ENCODE measurements around the gene FAP.

The FAP gene

DNA sequence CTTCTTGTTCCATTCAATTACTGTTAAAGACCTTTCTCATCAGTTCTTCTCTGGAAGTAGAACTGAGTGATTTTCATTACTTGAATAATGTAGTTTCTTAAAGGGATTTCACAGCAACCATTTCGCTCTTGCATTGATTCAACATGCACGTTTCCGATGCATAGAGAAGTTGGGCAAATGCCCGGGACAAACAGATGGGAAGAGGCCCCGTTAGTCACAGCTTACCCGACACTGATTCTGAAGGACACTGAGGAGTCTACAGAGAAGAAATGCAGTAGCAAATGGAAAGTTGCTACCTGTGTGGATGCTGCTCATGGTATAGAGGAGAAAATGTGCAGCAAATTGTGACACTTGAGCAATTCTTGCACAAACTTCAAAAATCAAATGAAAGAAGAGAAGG lies 58.9 kb downstream of the FAP start:
- no peak for DNase-seq

DNA sequence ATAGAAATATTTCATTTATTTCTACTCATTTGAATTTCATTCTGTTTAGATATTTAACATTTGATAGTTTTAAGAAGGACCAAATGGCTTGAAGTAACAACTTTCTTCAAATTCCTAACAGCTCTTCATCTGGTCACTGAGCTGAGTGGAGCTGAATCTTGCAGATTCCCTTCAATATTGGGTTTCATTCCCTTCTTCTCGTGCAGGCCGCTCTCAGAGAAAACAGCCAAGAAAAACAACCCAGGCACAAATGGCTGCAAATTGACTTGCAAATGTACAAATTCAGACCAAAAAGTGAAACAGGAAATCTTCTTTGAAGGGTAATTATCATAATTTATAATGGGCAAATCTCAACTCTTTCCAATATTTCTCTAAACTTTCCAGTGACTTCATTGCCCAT lies 60.9 kb downstream of the FAP start:
- DNase-seq = no peak

DNA sequence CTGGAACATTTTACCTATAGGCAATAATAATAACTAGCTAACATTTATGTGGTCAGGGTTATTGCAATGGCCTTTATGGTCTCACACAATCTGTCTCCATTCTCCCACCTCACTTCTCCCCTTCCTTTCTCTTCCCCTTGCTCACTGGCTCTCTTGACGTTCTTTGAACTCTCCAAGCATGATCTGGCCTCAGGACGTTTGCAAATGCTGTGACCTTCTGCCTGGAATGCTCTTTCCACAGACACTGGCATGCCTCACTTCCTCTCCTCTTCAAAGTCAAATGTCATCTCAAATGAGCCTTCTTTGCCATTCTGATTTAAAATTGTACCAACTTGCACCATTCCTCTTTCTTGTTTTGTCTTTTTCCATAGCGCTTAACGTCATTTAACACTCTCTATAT lies 65.9 kb downstream of the FAP start:
- no peak for DNase-seq

DNA sequence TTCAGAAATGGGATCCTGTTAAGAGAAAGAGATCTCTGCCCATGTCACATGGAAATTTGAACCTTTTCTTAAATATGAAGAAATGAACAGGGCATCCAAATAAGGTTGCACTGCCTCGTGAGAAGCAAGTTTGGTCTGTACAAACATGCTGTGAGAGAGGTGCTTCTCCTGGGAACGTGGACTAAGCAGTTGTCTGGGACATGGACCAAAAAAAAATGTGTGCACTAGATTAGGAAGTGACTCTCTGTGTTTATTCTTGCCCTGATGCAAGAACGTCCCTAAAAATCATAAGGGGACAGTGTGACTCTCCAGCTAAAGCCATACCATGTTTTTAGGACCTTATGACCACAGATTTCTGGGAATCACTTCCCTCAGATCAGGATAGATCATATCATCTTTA lies 67.5 kb downstream of the FAP start:
- no peak for DNase-seq

DNA sequence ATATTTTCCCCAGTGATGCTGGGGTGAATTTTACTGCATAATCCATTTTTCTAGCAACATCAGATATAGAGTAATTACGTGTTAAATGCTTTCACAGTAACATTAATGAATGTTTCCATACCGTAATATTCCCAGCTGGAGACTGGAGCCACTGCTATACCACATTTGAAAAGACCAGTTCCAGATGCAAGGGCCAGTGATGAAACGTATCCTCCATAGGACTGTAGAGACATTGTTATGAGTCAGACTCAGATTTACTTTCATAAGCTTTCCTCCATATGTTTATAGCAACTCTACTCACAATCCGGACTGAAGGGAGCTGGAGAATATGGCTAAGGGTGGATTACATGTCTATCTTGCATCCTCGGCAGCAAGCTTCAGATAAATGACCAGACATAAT lies 68.5 kb downstream of the FAP start:
- DNase-seq = no peak

DNA sequence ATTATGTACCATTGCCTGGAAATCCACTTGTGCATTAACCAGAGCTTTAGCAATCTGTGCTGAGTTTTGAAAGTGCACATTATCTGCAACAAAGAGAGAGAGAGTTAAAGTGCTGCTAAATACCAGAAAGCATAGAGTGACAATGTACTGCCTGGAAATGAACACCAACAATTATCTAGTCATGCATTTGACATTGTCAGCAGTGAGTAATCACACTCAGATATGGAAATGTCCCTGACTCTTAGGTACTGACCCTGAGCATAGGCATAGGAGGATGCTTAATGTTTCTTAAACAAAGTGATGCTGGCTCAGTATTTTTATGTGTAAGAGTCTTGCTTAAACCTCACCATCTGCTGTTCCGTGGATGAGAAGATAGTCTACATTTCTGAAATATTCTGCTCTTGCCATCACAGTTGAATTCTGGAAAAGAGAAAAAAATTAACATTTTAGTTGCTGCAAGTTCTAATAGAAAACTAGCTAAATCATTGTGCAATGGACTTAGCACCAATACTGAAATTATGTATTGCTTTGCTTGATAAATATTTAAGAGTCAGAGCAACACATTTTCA lies 70.4 kb downstream of the FAP start:
- no peak for DNase-seq

DNA sequence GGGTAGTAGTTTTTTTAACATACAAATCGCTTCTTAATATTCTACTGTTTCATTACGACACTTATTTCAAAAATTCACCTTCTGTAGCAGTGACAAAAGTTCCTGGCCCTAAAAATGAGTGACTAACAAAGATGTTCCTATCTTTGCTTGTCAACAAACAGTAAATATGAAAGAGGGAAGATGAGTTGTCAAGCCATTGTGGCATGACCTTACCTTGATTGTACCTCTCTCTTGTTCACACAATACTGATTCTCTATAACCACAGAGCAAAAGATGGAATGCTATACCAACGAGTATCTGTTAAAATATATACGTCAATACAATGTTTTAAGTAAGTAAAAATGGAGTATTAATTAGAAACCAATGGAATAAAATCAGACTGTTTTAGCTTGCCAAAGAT lies 76.5 kb downstream of the FAP start:
- DNase-seq = no peak

DNA sequence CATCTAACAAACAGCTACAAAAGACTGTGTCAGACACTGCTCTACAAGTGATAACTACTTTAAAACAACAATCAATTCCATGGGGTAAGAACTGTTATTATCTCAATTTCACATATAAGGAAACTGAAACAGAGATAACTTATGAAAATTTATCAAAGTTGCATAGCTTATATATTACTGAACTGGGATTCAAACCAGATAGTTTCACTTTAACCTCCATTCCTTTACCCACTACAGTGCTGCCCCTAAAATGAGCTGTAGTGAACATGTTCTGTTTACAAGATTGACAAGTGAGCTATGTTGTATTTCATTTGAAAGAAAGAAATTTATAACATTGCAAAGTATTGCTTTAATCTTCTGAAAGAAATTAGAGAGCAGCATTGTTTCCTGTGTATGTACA lies 77.1 kb downstream of the FAP start:
- no peak for DNase-seq

DNA sequence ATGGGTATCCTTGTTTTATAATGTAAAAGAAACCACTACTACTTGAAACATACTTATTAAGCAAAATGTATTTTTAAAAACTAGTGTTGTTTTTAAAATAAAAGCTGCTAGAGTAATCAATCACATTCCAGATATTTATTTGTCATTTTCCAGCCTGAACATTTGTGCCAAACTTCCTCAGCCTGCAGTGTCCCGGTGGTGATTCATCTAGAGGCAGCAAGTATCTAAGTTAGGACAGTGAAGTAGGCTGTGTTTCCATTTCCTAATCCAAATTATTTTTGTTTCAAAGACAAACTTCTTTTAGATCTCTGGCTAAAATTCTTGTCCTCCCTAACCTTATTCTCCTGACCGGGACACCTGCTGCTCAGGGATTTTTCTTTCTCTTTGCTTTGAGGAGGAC lies 78.4 kb downstream of the FAP start:
- DNase-seq = no peak

DNA sequence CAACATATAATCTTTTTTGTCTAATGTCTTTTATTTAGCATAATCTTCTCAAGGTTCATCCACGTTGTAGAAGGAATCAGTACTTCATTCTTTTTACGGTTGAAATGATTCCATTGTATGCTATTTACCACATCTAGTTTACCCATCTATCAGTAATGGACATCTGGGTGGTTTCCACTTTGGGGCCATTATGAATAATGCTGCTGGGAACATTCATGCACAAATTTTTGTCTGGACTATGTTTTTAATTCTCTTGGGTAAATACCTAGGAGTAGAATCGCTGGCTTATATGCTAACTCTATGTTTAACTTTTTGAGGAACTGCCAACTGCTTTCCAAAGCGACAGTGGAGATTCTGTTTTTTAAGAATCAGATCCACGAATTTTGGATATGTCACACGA lies 83.8 kb downstream of the FAP start:
- no peak for DNase-seq

DNA sequence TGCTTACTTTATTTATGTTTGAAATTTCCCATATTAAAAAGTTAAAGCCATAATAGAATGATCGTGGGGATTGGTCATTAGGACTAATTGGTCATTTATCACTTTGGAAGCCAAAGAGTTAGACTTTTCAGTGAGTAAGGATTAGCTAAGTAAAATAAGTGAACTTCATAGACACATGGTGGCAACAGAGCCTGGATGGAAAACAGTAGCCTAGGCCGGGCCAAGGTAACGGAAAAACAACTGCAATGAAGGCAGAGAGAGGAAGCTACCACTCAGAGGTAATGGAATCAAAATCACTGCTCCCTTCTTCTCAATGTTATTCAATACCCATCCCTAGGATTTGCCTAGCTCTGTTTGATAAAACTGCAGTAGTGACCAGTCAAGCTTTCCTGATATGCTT lies 87.1 kb downstream of the FAP start:
- DNase-seq = no peak

DNA sequence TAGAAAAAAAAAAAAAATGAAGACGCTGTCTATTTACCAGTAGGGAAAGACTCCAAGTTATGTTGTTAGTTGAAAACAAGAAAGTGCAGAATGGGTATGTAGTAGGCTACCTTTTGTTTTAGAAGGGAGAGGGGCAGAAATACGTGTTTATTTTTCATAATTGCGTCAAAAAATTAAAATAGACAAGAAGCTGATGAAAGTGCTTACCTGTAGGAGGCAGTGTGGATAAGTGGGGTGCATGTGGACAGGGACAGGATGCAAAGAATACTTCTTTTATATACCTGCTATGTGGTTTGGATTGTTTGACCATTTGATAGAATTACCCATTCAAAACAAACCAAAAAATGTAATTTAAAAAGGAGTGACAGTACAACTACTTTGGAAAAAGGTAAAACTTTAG lies 88.2 kb downstream of the FAP start:
- DNase-seq = no peak

DNA sequence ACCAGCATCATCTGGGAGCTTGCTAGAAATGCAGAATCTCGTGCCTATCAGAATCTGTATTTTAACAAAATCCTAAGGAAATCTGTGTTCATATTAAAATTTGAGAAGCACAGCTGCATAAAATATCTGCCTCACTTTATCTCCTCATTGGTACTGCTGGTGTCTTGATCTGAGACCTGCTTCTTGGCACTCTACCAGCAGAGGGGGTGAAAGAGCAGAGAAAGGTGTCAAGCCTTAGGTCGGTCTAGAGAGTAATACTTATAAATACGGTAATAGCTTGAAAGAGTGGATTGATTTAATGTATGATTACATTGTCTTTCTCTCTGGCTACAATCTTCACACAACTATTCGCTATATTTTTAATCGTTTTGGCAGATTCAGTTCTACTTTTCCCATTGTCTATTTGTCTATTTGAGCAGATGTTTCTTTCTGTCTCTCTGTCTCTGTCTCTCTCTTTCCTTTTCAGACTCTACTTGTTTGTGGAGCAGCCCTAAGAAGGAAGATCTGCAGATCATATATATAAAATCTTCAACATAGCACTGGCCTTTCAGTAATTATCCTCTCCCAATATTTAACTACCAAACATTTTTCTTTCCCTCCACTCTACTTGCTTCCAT lies 89.5 kb downstream of the FAP start:
- peak; percentile 55 for DNase-seq

DNA sequence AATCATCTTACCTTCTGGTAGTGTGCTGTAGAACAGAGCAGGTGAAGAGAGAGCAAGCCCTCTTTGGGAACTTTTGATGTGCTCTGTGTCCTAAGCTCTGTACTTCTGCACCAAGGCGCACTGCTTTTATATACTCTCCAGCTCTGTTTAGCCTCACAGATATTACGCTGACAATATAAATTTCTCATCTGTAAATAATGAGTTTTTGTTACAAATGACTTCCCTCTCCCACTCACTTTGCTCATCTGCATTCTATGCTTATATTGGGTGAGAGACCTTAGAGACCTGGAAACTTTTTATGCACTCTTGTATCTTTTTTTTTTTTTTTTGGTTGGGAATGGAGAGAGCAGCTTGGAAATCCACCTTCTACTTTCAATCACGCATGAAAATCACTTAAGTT lies 91.1 kb downstream of the FAP start, which contains the start of gene GCG:
Gene GCG (minus strand): TSS at position 101 of the 400 bp plus-strand sequence. CDS start 3,069 bp downstream, outside the sequence.
- no peak for DNase-seq

DNA sequence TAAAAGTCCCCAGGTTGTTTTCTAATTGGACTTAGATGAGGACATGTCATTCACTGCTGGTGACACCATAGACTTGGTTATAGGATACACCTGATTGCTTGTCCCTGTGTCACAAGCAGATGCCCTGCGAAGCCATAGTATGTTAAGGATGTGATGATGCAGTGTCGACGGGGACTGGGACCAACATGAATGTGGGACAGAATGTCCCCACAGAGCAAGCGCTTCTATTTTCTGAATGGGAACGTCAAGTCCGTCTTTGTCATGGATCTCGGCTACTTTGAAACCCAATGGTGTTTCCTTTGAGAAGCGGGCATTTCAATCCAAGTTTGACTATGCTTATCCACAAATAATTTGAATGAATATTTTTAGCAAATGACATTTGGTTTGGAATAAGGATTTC lies 93.3 kb downstream of the FAP start:
- no peak for DNase-seq

DNA sequence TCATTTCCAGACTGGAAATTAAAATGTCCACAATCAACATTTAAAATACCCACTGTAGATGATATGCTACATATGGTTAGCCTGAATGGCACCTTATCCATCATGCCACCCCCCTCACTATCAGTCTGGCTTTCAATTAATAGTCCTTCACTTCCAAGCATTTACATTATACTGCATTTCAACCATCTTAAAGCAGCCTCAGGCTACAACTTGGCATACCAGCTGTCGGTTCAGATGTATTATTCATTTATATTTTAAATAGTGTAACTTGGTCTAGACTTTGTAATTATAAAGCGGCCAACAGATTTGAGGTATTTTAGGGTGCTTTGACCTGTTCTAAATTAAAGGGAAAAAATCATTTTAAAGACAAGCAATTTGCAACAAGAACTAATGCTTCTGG lies 93.8 kb downstream of the FAP start:
- DNase-seq = no peak

DNA sequence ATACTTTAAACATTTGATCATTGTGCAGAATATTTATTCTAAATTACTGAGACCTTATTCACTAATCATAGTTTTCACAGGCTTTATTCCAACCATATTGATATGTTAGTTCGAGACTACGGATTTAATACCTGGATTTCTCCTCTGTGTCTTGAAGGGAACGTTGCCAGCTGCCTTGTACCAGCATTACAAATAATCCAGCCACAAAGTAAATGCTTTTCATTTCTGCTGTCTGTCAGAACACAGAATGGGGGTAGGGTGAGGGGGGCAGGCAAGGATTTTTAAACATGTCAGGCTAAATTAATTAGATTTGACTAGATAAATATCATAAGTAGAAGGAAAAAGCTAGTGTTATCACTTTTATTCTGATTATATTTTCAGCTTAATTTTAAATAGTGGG lies 94.3 kb downstream of the FAP start:
- DNase-seq = no peak

DNA sequence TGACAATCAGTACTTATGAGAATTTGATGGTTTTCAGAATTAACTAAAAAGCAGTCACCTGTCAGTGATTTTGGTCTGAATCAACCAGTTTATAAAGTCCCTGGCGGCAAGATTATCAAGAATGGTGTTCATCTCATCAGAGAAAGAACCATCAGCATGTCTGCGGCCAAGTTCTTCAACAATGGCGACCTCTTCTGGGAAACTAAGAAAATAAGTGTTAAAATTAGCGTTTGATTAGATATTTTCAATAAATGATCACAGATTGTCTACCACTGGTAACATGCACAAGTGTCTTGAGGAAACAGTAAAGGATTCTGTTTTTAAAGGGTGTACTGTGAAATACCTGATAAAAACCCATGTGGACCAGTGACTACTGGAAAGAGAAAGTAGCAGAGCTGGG lies 99.3 kb downstream of the FAP start:
- DNase-seq = no peak

DNA sequence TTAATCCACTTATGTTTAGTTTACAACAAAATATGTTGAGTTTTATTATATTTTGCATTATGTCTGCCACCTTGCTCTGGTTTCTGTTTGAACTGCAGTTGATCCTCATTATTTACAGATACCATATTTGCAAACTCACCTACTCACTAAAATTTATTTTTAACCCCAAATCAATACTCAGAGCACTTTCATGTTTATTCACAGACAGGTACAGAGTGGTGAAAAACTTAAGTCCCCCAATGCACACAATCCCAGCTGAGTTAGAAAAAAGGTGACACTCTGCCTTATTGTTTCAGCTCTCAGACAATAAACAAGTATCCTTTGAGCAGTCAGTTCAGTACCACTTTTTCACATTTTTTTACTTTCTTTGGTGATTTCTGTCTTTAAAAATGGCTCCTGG lies 104.9 kb downstream of the FAP start:
- DNase-seq = no peak

DNA sequence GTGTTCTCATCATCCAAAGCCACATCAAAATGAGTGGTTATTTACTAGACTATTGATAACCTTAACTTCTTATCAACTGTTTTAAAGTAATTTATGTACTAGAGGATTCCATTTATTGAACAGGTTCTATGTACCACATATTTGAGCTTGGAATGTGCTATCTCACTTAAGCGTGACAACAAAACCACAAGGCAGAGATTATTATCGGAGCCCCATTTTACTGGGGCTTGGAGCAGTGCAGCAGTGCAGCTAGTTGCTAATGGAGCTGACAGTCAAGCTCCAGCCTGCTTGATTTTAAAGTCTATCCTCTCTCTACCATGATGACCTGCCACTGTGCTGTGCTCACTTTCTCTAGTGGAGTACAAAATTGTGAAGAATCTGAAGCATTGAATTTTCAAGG lies 115.8 kb downstream of the FAP start:
- no peak for DNase-seq

DNA sequence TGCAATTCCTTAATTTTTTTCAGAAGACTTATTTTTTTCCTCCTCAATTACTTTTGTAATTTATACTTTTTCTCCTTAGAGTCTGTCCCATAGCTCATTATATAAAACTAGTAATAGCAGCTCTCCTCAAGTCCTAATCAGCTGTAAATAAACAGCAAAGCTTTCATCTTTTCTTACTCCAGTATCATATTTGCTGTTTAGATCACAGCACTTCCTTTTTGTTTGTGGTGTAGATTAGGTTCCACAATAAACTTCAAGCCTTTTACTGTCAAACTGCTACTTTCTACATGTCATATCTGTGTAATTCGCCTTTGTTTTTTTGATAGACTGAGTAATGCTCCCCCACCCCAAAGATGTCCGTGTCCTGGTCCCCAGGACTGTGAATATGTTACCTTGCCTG lies 116.7 kb downstream of the FAP start:
- no peak for DNase-seq

DNA sequence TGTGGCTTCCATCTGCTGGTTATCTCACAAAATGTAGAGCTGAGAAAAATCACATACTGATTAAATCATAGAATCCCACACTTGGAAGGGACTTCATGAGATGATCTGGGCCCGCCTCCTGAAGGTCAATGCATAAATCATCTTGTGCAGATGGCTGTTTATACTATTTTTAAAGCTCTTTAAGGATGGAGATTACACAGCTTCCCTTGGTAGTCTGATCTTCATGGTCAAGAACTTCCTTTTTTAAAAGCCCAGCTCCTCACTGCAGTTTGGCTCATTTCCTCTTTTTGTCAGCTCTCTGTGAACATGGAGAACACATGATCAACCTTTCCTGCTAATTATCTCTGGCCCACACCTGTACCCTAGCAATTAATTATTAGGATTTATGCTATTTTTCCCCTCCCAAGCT lies 117.1 kb downstream of the FAP start:
- peak; percentile 65 for DNase-seq

DNA sequence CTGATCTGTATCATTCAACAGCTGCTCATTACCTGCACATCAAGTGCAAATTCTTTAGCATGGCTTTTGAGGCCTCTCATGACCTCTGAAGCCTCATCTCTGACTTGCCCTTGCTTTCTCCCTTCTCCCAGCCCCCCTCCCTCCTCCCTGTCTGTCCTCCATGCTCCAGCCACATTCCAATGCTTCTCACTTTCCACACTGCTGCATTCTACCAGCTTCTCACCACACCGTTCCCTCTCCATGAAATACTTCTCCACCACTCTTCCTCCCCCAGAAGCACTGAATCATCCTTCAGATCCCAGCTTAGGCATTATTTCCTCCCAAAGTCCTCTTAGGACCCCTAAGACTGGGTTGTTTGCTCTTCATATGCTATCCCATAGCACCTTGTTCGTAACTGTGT lies 118.1 kb downstream of the FAP start:
- no peak for DNase-seq

DNA sequence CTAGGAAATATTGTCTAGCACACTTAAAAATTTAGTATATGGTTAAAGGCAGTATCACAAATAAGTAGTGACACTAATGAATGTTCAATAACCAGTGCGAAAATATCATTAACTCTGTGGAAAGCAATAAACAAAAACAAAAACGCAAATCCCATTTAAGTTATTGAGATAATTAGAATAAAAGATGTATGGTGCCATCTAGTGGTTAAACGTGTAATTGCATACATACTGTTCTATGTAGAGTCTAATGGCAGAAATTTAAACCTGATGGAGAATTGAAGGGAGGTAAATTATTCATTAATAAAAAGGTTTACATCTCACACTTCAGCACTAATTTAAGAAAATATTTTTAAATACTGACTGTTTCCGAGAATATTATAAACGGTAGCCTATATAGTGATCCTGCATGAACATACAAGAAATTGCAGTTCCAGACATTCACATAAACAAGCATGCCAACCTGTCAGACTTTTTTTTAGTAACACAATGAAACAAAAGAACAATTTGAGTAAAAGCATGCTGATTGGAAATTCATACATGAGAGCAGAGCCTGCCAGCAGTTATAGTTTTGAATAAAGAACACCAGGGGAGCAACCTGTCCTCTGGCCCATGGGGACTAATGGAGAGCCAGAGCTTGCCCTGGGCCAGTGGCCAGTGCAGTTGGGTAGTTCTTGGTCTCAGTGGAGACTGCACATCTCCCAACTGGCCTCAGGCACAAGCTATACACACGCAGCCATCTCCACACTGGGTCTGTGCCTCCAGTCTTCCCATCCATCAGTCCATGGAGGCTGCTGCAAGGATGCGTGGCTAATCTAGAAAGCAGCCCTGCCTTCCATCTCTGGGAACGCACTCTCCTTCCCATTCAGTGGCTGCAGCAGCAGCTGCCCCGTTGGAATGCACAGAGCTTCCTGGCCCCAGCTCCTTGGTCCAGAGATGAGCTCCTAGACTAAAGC lies 119.2 kb downstream of the FAP start:
- peak; percentile 36 for DNase-seq
